Bronchial epithelial cell (primary cell): ENCODE measurements around the gene NPC1L1. TPM values are rescaled to one million over a fixed set of nuclear protein-coding genes. Genes with fewer than 3 reads are reported as not detected.
A peak's percentile ranks its signal among the peaks of the same experiment; 100 is the strongest.

Source experiments
- DNase-seq: peaks from one replicate; pipeline ENCODE4 v3.0.0-alpha.2; 2010; ENCODE audit warnings: low read depth
- FAIRE-seq: peaks from 2 replicates; lab custom pipeline; 2011; peaks lifted over from hg19 to GRCh38; lab: Jason Lieb, UNC
- H3K27me3 ChIP-seq: 2 replicates; pipeline ENCODE4 v1.5.1; 2011; ENCODE audit warnings: low read length; ENCODE audit not compliant: control insufficient read depth, insufficient read depth
- H3K36me3 ChIP-seq: 2 replicates; pipeline ENCODE4 v1.5.1; 2011; ENCODE audit warnings: low read length; ENCODE audit not compliant: control insufficient read depth, insufficient read depth
- H3K4me3 ChIP-seq: 2 replicates; pipeline ENCODE4 v1.5.1; 2011; ENCODE audit warnings: mild to moderate bottlenecking, low read depth, low read length, control low read depth
- CTCF ChIP-seq: IDR thresholded peaks from 2 replicates; pipeline ENCODE4 v1.5.1; 2011; ENCODE audit warnings: mild to moderate bottlenecking, moderate library complexity, low read length, control low read depth, inconsistent platforms; ENCODE audit not compliant: insufficient read depth, severe bottlenecking
- total RNA-seq: library from RNA; depleted of rRNA; stranded (reverse); fragments of >200 nt; gene quantifications from 2 replicates; pipeline ENCODE4 v1.2.1, GENCODE V29; 2014

NPC1L1 gene
- total RNA-seq, 1 donor from 2014 or later: under 0.01 TPM

- no peak for TF ChIP-seq CTCF
- DNase-seq (no peak), FAIRE-seq (no peak)
Measured at GRCh38 chr7:44497155-44498027, 43.7 kb downstream of the NPC1L1 start.

GRCh38 chr7:44496385-44496784 lies 44.7 kb downstream of the NPC1L1 start:
- no peak for TF ChIP-seq CTCF
- no peaks in the 10 kb centered on the region for H3K27me3 ChIP-seq
- no peaks in the 10 kb centered on the region for H3K36me3 ChIP-seq
- FAIRE-seq: no peak
- DNase-seq: no peak
- no peak overlapping the region for H3K4me3 ChIP-seq

More at GRCh38 chr7:44497155-44498027, 43.7 kb downstream of the NPC1L1 start:
- Histone ChIP-seq H3K4me3 (no peak overlapping the region), H3K27me3 (no peaks in the 10 kb centered on the region), H3K36me3 (no peaks in the 10 kb centered on the region)

GRCh38 chr7:44494960-44495359 lies 46.2 kb downstream of the NPC1L1 start:
- Histone ChIP-seq H3K36me3 (no peaks in the 10 kb centered on the region), H3K4me3 (no peak overlapping the region), H3K27me3 (no peaks in the 10 kb centered on the region)
- no peak for FAIRE-seq
- TF ChIP-seq CTCF: no peak
- no peak for DNase-seq

- DNase-seq (no peak), FAIRE-seq (no peak)
- H3K36me3 ChIP-seq: no peaks in the 10 kb centered on the region
- TF ChIP-seq CTCF: no peak
- no peaks in the 10 kb centered on the region for H3K27me3 ChIP-seq
- H3K4me3 ChIP-seq: peak overlapping the region; percentile 73
Measured at GRCh38 chr7:44491229-44491628, 49.9 kb downstream of the NPC1L1 start.

- peak; percentile 18 for FAIRE-seq
- peak; percentile 65 for DNase-seq
Measured at GRCh38 chr7:44490351-44491200, 50.6 kb downstream of the NPC1L1 start, which contains the start of gene NUDCD3. Gene NUDCD3, minus strand, starts transcription at chr7:44490658. Its CDS starts 58 bp downstream, at chr7:44490600.

More at GRCh38 chr7:44490351-44491200, 50.6 kb downstream of the NPC1L1 start, which contains the start of gene NUDCD3:
- Histone ChIP-seq H3K27me3 (no peaks in the 10 kb centered on the region), H3K4me3 (peak within 1 kb of the TSS; percentile 73), H3K36me3 (no peaks in the 10 kb centered on the region)
- TF ChIP-seq CTCF: peak; percentile 28
